GM20000 (cell line): ENCODE data around the gene ROR1.

Experiments used
- DNase-seq: peaks from one replicate; pipeline ENCODE4 v3.0.0; 2012; ENCODE audit warnings: low spot score
- CTCF ChIP-seq: IDR thresholded peaks from 2 replicates; pipeline ENCODE4 v1.5.1; 2012; ENCODE audit warnings: mild to moderate bottlenecking, control low read depth; ENCODE audit errors: extremely low read depth, missing control alignments

ROR1 gene

GRCh38 chr1:63974966-63975365 lies 201.1 kb downstream of the ROR1 start:
- TF ChIP-seq CTCF: no peak

GRCh38 chr1:63975481-63975880 lies 201.7 kb downstream of the ROR1 start:
- no peak for DNase-seq
- no peak for TF ChIP-seq CTCF

More at GRCh38 chr1:63974966-63975365, 201.1 kb downstream of the ROR1 start:
- DNase-seq: no peak

GRCh38 chr1:63976006-63976405 lies 202.2 kb downstream of the ROR1 start:
- DNase-seq: no peak
- TF ChIP-seq CTCF: no peak

- no peak for TF ChIP-seq CTCF
- DNase-seq: no peak
Measured at GRCh38 chr1:63977466-63977865, 203.6 kb downstream of the ROR1 start.

GRCh38 chr1:63980740-63981407 lies 207.1 kb downstream of the ROR1 start:
- DNase-seq: no peak
- TF ChIP-seq CTCF: no peak

- DNase-seq: no peak
- TF ChIP-seq CTCF: no peak
Measured at GRCh38 chr1:63981408-63981773, 207.6 kb downstream of the ROR1 start.

GRCh38 chr1:63982201-63982600 lies 208.4 kb downstream of the ROR1 start:
- no peak for TF ChIP-seq CTCF
- DNase-seq: no peak
